Astrocyte (in vitro differentiated cells and primary cell): ENCODE measurements around the gene ENTHD1.

Experiments
- EZH2 ChIP-seq: IDR thresholded peaks from 2 replicates; pipeline ENCODE4 v1.6.1; 2012; ENCODE audit warnings: mild to moderate bottlenecking, low read length, inconsistent platforms; ENCODE audit not compliant: insufficient read depth
- TF ChIP-seq, protein P1 (sequence below): IDR thresholded peaks from 2 replicates; pipeline ENCODE4 v1.5.1; 2011; ENCODE audit warnings: low read depth, mild to moderate bottlenecking, inconsistent platforms, low read length, moderate library complexity; ENCODE audit not compliant: insufficient read depth

DNA sequence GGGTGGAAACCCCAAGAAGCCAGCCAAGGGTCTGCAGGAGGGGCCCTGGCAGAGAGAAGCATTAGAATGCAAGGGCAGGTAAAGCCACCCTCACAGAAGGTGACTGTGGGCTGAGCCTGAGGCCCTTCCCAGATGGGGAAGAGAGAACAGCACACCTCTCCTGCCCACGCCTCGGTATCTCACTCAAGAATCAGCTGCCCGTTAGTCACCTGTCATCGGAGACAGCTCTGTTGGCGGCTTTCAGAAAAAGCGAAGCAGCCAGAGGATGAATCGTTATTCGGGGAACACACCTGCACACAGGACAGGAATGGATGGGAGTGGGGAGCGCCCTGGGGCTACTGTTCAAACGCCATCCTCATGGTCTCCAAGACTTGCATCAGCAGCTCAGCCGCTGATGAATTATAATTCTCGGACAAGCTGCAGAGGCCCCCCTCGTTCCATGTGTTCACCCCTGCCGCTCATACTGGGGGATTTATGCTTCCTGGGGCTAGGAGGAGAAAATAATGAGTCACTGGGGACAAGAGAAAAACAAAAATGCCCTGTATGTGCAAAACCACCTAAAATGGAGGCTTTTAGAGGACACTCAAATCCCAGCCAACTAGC lies 45.0 kb upstream of the ENTHD1 start:
- TF ChIP-seq, protein P1, sequence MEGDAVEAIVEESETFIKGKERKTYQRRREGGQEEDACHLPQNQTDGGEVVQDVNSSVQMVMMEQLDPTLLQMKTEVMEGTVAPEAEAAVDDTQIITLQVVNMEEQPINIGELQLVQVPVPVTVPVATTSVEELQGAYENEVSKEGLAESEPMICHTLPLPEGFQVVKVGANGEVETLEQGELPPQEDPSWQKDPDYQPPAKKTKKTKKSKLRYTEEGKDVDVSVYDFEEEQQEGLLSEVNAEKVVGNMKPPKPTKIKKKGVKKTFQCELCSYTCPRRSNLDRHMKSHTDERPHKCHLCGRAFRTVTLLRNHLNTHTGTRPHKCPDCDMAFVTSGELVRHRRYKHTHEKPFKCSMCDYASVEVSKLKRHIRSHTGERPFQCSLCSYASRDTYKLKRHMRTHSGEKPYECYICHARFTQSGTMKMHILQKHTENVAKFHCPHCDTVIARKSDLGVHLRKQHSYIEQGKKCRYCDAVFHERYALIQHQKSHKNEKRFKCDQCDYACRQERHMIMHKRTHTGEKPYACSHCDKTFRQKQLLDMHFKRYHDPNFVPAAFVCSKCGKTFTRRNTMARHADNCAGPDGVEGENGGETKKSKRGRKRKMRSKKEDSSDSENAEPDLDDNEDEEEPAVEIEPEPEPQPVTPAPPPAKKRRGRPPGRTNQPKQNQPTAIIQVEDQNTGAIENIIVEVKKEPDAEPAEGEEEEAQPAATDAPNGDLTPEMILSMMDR, result no peak
- no peak for TF ChIP-seq EZH2
